Mononuclear cell (primary cell): ENCODE results near the gene ATRN. TPM values are rescaled to one million over a fixed set of nuclear protein-coding genes. Genes with fewer than 3 reads are reported as not detected.
"Not testable (repeated sequence)": the region's sequence is repeated elsewhere in the genome, so short reads cannot be mapped to it uniquely, and the experiment has no call there.

Experiments used
- H3K27me3 ChIP-seq: 2 replicates; pipeline ENCODE4 v1.6.0; 2011; ENCODE audit warnings: low read length, control low read depth; ENCODE audit not compliant: insufficient read depth
- H3K4me1 ChIP-seq: 2 replicates; pipeline ENCODE4 v1.5.1; 2011; ENCODE audit warnings: mild to moderate bottlenecking, low read length, control low read depth; ENCODE audit not compliant: insufficient read depth
- H3K4me3 ChIP-seq: 2 replicates; pipeline ENCODE4 v1.5.1; 2011; ENCODE audit warnings: mild to moderate bottlenecking, low read length, moderate library complexity
- H3K9me3 ChIP-seq: 2 replicates; pipeline ENCODE4 v1.5.1; 2011; ENCODE audit warnings: low read depth, mild to moderate bottlenecking, control low read depth, low read length
- total RNA-seq: library from RNA; depleted of rRNA; stranded (reverse); fragments of >200 nt; gene quantifications from one replicate; pipeline ENCODE4 v1.2.3, GENCODE V29; 2012

The ATRN gene
- total RNA-seq, 1 donor: 11.6 TPM

DNA sequence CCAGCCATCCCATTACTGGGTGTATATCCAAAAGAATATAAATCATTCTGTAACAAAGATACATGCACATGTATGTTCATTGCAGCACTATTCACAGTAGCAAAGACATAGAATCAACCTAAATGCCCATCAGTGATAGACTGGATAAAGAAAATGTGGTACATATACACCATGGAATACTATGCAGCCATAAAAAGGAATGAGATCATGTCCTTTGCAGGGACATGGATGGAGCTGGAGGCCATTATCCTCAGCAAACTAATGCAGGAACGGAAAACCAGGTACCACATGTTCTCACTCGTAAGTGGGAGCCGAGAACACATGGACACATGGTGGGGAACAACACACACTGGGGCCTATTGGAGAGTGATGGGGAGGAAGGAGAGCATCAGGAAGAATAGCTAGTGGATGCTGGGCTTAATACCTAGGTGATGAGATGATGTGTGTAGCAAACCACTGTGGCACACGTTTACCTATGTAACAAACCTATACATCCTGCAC is 134.6 kb downstream of the ATRN start:
- not testable (repeated sequence) for H3K4me3 ChIP-seq, H3K27me3 ChIP-seq, H3K9me3 ChIP-seq

DNA sequence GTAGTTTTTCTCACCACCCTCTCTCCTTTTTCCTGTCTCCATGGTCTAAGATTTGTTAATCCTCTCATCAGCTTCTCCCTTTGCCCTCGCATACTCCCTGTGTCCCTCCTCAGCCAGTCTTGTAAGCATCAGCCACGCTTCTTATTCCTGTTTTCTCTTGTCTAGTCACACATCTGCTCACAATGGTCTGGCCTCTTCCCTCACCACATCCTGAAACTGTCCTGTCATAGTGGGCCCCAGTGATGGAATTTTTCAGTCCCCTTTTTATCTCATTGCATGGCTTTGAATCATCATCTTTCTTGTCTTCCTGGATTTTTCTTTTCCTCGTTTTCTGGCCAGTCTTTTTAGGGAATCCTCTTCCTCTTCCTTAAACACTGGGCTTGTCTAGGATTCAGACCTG is 135.2 kb downstream of the ATRN start:
- no peaks in the 10 kb centered on the region for H3K27me3 ChIP-seq
- H3K4me1 ChIP-seq: no peaks in the 10 kb centered on the region
- H3K4me3 ChIP-seq: no peak overlapping the region
- H3K9me3 ChIP-seq: no peaks in the 10 kb centered on the region

More for the DNA sequence above, 134.6 kb downstream of the ATRN start:
- not testable (repeated sequence) for H3K4me1 ChIP-seq

GRCh38 chr20:3611901-3612300 is 141.1 kb downstream of the ATRN start:
- Histone ChIP-seq H3K27me3 (no peaks in the 10 kb centered on the region), H3K4me1 (no peaks in the 10 kb centered on the region), H3K4me3 (no peak overlapping the region), H3K9me3 (no peaks in the 10 kb centered on the region)

DNA sequence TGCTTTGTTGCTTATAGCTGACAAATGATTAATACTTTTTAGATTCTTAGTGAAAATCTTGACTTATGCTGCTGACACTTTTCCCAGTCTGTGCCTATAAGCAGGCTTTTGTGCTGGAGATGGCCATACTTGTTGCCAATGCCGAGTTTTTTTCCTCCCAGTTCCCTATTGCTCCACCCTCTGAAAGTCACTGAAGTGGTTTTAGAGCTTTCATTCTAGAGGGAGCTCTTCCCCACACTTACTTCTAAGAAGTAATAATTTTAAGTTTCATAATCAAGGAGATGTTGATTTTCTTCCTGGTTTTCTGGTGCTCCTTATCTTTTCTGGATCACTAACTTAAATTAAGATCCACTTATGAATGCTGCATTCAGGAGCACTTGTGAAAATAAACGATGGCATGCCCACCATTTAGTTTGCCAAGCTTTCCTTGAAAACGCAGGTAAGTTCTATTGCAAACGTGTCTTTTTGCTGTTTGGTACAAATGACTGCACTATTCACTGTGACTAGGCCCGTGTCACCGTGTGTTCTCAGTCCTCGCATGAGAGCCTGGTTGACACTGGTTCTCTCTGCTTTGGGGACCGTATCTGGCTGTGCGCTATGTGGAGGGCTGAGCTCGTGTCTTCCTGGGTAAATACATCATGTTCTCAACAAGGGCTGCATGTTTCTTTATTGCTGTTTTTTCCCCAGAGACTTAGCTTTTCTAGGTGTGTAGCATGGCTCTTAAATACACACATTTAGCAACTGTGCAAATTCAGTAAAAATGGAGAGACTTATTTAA is 142.2 kb downstream of the ATRN start:
- Histone ChIP-seq H3K4me3 (no peak overlapping the region), H3K9me3 (no peaks in the 10 kb centered on the region), H3K4me1 (no peaks in the 10 kb centered on the region), H3K27me3 (no peaks in the 10 kb centered on the region)

DNA sequence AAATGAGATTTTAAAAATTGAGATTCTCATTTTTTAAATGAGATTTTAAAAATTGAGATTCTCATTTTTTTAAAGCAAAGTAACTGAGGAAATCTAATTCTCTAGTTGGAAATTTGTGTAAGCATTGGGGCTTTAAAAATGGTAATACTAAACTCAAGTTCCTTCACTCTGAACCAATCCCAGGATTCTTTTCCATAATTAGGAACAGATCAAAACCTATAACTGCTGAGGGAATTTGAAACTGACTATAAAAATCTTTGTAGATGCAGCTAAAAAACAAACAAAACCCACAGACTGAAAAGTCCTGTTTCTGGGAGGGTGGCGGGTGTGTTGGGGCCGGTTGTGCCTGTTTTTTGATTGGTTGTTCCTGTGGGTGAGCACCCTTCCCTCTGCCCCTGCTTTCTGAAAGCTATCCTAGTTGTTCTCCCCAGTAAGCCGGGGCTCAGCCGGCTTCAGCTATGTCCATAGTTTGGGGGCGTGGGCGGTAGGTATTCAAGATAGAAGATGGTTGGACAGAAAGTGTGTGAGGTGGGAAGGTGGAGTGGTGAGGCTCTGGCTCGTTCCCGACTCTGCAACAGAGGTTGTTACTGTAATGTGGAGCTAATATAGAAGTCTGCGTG is 143.1 kb downstream of the ATRN start:
- H3K9me3 ChIP-seq: no peaks in the 10 kb centered on the region
- H3K27me3 ChIP-seq: no peaks in the 10 kb centered on the region
- H3K4me3 ChIP-seq: no peak overlapping the region
- H3K4me1 ChIP-seq: no peaks in the 10 kb centered on the region

DNA sequence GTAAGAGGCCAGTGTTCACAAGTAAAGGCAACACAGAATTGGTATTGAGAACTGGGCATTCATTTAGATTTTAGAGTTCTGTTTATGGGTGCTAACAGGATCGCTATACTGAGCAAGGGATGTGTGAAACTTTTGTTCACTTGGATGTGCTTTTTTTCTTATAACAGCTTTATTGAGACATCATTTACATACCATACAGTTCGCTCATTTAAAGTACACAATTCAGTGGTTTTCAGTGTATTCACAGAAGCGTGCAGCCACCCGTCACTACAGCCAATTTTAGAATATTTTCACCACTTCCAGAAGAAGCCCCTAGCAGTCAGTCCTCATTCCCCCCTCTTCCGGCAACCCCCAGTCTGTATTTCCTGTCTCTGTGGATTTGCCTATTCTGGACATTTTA is 143.6 kb downstream of the ATRN start:
- no peaks in the 10 kb centered on the region for H3K4me1 ChIP-seq
- no peak overlapping the region for H3K4me3 ChIP-seq
- no peaks in the 10 kb centered on the region for H3K9me3 ChIP-seq
- no peaks in the 10 kb centered on the region for H3K27me3 ChIP-seq

DNA sequence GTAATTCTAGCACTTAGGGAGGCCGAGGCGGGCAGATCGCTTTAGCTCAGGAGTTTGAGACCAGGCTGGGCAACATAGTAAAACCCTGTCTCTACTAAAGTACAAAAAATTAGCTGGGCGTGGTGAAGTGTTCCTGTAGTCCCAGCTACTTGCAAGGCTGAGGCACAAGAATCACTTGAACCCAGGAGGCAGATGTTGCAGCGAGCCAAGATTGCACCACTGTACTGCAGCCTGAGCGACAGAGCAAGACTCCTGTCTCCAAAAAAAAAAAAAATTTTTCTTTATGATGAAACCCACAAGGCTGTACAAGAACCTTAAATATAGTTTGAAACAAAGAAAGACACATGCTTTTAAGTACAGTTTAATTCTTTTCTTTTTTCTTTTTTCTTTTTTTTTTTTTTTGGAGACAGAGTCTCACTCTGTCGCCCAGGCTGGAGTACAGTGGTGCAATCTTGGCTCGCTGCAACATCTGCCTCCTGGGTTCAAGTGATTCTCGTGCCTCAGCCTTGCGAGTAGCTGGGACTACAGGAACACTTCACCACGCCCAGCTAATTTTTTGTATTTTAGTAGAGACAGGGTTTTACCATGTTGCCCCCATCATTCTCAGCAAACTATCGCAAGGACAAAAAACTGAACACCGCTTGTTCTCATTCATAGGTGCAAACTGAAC is 144.5 kb downstream of the ATRN start:
- H3K9me3 ChIP-seq, H3K4me3 ChIP-seq, H3K27me3 ChIP-seq, H3K4me1 ChIP-seq: not testable (repeated sequence)

GRCh38 chr20:3616250-3616649 is 145.4 kb downstream of the ATRN start:
- H3K4me3 ChIP-seq: no peak overlapping the region
- no peaks in the 10 kb centered on the region for H3K27me3 ChIP-seq
- no peaks in the 10 kb centered on the region for H3K9me3 ChIP-seq
- H3K4me1 ChIP-seq: no peaks in the 10 kb centered on the region

DNA sequence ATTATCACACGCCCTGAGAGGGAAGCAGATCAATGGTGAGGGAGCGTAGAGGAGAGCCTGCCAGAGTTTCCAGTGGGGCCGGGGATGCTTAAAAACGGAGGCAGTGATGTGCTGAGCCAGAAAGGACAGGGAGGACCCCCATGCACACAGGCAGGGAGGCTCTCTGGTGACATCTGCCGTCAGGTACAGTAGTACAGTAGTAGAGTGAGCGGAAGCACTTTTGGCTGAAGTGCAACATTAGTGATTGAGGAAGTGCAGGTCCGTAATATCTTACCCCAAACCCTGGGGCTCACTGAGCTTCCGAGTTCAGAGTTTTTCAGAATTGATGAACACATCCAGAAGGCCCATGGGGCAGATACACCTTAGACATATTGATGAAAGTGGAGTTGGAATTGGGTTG is 150.3 kb downstream of the ATRN start:
- Histone ChIP-seq H3K27me3 (no peaks in the 10 kb centered on the region), H3K4me1 (no peaks in the 10 kb centered on the region), H3K4me3 (no peak overlapping the region), H3K9me3 (no peaks in the 10 kb centered on the region)

- Histone ChIP-seq H3K4me1 (no peaks in the 10 kb centered on the region), H3K9me3 (no peaks in the 10 kb centered on the region), H3K27me3 (no peaks in the 10 kb centered on the region), H3K4me3 (no peak overlapping the region)
These were observed 151.6 kb downstream of the ATRN start for GRCh38 chr20:3622406-3622805.

DNA sequence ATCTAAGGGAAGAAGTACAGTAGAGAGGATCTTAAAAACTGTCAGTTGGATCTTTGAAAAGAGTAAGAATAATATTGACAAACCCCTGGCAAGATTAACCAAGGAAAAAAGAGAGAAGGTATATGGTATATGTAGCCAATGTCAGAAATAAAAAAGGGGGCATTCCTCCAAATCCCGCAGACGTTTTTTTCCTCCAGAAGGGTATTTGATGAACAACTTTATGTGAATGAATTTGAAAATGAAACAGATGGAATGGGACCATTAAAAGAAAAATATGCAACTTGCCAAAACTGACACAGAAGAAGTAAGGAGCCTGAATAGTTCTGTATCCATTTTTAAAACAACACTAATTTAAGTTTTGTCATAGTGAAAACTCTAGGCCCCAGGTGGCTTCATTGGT is 156.7 kb downstream of the ATRN start:
- Histone ChIP-seq H3K9me3 (no peaks in the 10 kb centered on the region), H3K4me1 (no peaks in the 10 kb centered on the region), H3K27me3 (no peaks in the 10 kb centered on the region), H3K4me3 (no peak overlapping the region)

DNA sequence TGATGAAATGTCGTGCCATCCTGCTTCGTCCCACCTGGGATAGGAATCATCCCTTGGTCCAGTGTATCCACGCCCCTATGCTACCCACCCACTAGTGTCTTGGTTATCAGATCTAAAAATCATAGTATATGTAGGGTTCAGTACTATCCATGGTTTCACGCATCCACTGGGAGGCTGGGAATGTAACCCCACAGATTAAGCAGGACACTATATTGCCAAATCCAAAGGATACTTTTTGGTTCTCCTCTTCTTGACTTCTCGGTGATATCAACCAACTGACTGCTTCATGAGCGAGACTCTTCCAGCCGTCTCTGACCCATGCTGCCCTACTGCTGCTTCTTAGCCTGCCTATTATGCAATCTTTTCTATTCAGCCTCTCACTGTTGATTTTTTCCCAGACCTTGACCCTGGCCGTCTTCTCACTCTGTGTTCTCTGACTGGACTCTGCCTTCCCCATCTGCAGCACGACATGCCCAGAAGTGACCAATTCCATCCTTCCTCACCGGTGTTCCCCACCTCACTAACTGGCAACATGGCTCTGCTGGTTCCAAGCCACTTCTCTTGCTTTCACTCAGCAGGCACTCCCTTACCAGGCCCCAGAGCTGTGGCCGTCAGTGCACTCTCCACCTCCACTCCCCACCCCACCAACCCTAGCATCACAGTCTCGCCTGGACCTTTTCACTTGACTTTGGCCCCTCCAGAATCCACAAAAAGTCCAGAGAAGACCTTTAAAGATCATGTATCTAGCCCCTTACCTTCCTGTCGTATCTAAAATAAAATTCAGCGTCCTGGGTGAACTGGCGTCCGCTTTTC is 157.9 kb downstream of the ATRN start:
- no peaks in the 10 kb centered on the region for H3K27me3 ChIP-seq
- H3K4me1 ChIP-seq: no peaks in the 10 kb centered on the region
- H3K4me3 ChIP-seq: no peak overlapping the region

DNA sequence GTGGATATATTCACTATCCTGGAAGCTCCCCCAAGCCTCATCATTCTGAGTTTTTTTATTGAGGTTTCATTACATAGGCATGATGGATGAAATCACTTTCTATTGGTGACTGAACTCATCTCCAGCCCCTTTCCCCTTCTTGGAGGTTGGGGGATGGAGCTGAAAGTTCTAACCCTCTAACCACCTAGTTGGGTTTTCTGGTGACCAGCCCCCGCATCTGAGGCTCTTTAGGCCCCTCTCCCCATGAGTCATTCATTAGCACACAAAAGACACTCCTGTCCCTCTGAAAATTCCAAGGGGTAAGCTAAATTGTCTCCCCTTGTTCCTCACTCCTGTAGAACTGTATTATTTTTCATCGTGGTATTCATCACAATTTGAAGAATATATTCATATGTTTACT is 159.1 kb downstream of the ATRN start:
- no peaks in the 10 kb centered on the region for H3K4me1 ChIP-seq
- no peak overlapping the region for H3K4me3 ChIP-seq
- H3K9me3 ChIP-seq: no peaks in the 10 kb centered on the region
- no peaks in the 10 kb centered on the region for H3K27me3 ChIP-seq

More for the DNA sequence above, 157.9 kb downstream of the ATRN start:
- H3K9me3 ChIP-seq: no peaks in the 10 kb centered on the region

DNA sequence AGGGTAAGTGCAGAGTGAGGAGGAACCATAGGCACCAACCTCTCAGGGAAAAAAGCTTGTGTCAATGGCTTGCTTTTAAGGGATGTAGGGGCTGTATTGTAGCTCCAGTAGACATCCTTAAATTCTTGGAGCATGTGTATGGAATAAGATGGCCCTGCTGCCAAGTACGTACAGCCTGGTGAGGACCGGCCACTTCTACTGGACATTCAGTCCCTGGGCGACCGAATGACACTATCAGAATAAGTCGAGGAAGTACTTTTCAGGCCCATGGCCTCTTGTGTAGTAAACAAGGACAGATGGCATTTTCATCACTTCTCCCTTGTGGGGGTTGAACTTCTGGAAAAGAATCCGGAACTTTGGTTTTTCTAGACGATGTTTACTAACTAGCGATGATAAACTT is 159.6 kb downstream of the ATRN start:
- no peaks in the 10 kb centered on the region for H3K27me3 ChIP-seq
- H3K4me1 ChIP-seq: no peaks in the 10 kb centered on the region
- no peaks in the 10 kb centered on the region for H3K9me3 ChIP-seq
- no peak overlapping the region for H3K4me3 ChIP-seq

- no peaks in the 10 kb centered on the region for H3K9me3 ChIP-seq
- H3K4me3 ChIP-seq: no peak overlapping the region
- H3K4me1 ChIP-seq: no peaks in the 10 kb centered on the region
- H3K27me3 ChIP-seq: no peaks in the 10 kb centered on the region
These were observed 160.7 kb downstream of the ATRN start for GRCh38 chr20:3631534-3631933.
